ENCODE measurements around the gene UTS2.

The UTS2 gene

GRCh38 chr1:7862211-7863060, 9.6 kb upstream of the UTS2 start:
- DNase-seq: no peak

- DNase-seq: no peak
These were observed 8.6 kb upstream of the UTS2 start for GRCh38 chr1:7861452-7861851.

- DNase-seq: no peak
These were observed 7.3 kb upstream of the UTS2 start for GRCh38 chr1:7860130-7860529.

- DNase-seq: no peak
These were observed 6.5 kb upstream of the UTS2 start for GRCh38 chr1:7859406-7859805.

DNA sequence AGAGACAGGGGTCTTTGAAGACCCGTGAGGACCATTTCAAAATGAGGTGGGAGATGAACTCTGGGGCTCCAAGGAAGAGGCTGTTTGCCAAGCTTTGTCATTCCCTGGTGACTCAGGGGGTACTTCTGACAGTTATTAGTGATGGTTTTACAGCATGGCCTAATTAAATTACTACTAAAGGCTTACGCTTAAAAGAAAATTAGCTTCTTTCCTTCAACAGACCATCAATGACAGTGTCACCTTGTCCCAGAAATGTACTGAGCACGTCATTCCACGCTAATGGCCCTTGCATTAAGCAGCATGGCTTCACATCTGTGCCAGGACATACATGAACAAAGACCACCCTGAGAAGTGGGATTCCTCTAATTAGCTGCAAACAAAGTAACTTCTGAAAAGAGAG, 5.1 kb upstream of the UTS2 start:
- no peak for DNase-seq

GRCh38 chr1:7857000-7857399, 4.1 kb upstream of the UTS2 start:
- no peak for DNase-seq

- DNase-seq: peak in 1 of 2 donors; percentile 6
These were observed 3.5 kb upstream of the UTS2 start for GRCh38 chr1:7856345-7856744.

- no peak for DNase-seq
These were observed 790 bp upstream of the UTS2 start for GRCh38 chr1:7853684-7854026.

DNA sequence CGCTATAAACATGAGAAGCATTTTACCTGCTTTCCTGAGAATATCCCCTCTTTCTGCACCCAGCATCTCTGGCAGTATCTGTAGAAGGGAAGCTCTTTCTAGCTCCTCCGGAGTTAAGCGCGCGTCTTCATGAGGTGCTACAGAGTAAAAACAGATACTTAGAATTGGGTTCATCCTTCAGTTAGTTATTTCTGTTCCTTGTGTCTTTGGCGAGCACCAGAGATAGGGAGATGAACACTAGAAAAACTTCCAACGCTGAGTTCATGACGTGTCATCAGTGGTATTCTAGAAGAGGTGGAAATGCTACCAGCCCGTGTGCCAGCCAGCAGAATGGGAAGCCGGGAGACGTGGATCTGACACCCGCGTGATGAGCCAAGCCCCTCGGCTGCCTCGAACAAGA, 2.1 kb downstream of the UTS2 start:
- DNase-seq: no peak

DNA sequence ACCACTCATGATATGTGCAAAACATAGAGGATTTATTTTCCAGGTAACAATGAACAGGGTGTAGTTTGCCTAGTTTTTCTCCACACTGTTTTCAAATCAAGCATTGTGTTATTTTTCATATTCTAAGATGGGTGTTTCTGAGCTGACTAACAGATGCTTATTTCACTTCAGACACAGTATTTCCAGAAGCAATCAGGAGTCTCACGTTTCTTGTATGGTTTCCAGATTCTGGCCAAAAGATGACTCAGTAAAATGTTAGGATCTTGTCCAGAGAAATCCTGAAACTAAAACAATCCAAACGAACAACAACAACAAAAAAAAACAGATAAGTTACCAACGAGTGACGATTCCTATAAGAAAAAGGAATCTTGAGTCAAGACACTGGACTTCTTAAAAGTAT, 5.3 kb downstream of the UTS2 start:
- no peak for DNase-seq

GRCh38 chr1:7846656-7847055, 6.2 kb downstream of the UTS2 start:
- DNase-seq: no peak

- DNase-seq: no peak
These were observed 7.1 kb downstream of the UTS2 start for GRCh38 chr1:7845761-7846160.

- peak in 1 of 2 donors; percentile 5 for DNase-seq
These were observed 10.3 kb downstream of the UTS2 start for GRCh38 chr1:7842517-7842916.

DNA sequence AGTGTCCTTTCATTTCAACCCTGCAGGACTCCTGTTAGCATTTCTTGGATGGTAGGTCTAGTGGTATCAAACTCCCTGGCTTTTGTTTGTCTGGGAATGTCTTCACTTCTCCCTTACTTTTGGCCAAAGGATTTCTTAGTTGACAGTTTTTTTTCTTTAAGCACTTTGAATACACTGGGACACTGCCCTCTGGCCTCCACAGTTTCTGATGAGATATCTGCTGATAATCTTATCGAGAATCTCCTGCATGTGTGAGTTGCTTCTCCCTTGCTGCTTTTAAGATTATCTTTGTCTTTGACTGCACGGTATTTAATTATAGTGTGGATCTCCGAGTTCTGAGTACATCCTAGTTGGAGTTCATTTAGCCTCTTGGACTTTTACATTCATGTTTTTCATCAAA, 13.3 kb downstream of the UTS2 start:
- DNase-seq: no peak

- DNase-seq: no peak
These were observed 14.2 kb downstream of the UTS2 start for GRCh38 chr1:7838714-7839113.

DNA sequence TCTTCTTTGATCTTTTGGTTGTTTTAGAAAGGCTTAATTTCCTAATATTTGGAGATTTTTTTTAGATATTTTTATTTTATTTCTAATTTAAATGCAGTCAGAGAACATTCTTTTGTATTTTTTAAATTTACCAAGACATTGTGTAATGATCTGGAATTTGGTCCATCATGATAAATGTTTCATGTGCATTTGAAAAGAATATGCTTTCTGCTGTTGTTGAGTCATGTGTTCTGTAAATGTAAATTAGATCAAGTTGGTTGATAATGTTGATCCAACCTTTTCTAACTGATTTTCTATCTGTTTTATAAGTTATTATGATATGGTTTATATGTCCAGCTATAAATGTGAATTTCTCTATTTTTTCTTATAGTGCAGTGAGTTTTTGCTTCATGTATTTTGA, 19.8 kb downstream of the UTS2 start:
- no peak for DNase-seq

DNA sequence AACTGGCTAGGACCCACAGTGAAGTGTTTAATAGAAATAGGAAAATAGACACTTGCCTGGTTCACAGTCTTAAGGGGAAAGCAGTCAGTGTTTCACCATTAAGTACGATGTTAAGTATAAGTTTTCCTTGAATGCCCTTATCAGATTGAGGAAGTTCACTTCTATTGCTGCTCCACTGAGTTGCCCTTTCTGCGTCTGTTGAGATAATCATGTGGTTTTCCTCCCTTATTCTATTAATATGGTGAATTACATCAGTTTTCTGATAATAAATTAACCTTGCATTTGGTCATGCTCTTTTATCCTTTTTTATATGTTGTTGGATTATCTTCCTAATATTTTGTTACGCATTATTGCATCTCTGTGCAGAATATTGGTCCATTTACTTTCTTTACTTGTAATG, 21.4 kb downstream of the UTS2 start:
- no peak for DNase-seq

DNA sequence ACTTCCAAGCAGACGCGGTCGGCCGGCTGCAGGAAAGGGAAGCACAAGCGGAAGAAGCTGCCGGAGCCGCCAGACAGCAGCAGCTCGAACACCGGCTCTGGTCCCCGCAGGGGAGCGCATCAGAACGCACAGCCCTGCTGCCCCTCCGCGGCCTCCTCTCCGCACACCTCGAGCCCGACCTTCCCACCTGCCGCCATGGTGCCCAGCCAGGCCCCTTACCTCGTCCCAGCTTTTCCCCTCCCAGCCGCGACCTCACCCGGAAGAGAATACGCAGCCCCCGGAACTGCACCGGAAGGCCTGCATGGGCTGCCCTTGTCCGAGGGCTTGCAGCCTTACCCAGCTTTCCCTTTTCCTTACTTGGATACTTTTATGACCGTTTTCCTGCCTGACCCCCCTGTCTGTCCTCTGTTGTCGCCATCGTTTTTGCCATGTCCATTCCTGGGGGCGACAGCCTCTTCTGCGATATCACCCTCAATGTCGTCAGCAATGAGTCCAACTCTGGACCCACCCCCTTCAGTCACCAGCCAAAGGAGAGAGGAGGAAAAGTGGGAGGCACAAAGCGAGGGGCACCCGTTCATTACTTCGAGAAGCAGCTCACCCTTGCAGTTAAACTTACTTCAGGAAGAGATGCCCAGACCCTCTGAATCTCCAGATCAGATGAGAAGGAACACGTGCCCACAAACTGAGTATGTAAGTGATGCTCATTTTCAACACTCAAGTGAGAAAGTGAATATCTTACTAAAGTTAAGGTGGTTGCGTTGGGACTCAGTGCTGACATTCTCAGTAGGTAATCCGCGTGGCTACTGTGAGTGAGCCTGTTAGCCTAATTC, 25.5 kb downstream of the UTS2 start:
- DNase-seq: peak; percentile 4 to 18

DNA sequence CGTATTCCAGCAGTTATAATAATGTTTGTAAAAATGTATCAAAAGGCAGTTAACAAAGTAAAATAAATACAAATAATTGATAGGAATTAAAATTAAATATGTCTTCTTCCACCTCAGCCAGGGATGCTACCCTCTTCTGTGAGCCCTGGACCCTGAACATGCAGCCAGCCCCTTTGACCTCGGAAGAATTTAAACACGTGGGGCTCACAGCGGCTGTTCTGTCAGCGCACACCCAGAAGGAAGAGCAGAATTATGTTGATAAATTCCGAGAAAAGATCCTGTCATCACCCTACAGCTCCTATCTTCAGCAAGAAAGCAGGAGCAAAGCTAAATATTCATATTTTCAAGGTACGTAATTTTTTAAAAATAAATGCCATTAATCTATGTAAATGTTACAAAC, 26.5 kb downstream of the UTS2 start:
- DNase-seq: no peak

DNA sequence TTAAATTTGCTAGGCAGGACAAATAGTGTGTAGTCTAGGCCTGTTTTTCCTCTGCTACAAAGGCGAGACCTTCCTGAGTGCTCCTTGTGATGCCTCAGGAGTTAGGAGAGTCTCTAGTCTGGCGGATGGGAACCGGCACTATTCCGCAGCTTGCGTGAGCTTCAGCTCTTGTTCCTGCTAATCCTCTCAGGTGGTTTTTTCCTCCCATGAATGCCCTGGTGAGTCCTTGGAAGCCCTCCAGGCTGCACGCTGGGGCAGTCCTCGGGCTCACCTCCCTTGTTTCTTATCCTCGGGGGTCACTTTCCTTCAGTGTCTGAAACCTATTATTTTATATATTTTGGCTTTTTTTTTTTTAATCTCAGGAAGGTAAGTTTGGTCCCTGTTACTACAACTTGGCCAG, 28.2 kb downstream of the UTS2 start:
- no peak for DNase-seq

GRCh38 chr1:7821282-7821681, 31.6 kb downstream of the UTS2 start:
- DNase-seq: no peak

GRCh38 chr1:7813677-7814373, 39.0 kb downstream of the UTS2 start:
- DNase-seq: no peak

DNA sequence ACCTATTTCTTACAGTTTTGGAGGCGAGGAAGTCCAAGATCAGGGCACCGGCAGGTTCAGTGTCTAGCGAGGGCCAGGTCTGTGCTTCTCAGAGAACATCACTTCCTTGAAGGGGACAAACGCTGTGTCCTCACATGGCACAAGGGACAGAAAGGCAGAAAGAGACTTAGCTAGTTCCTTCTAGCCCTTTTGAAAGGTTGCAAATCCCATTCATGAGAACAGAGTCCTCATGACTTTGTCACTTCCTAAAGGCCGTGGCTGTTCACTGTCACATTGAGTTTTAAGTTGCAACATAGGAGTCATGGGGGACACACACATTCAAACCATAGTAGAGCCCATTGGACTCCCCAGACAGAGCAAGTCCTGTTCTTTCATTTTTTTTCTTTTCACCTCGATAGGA, 41.4 kb downstream of the UTS2 start:
- no peak for DNase-seq

- peak in 1 of 2 donors; percentile 35 for DNase-seq
These were observed 42.5 kb downstream of the UTS2 start for GRCh38 chr1:7810395-7810794.
